ENCODE measurements around the gene C12orf56.
"Not testable (repeated sequence)": the region's sequence is repeated elsewhere in the genome, so short reads cannot be mapped to it uniquely, and the experiment has no call there.

C12orf56 gene

GRCh38 chr12:64387197-64387816, 3.3 kb downstream of the C12orf56 start:
- no peak for DNase-seq (ENCODE audit: low read depth, low spot score)
- Histone ChIP-seq H3K27ac (ENCODE audit: low read length) (no peak overlapping the region), H3K4me1 (ENCODE audit: control insufficient read depth, insufficient read depth, low read length) (no peaks in the 10 kb centered on the region), H3K27me3 (ENCODE audit: control insufficient read depth, insufficient read depth, low read length) (no peaks in the 10 kb centered on the region), H3K36me3 (ENCODE audit: control insufficient read depth, insufficient read depth, low read length) (no peaks in the 10 kb centered on the region; the same call in 1 of the 2 replicates), H3K9me3 (ENCODE audit: control insufficient read depth, insufficient read depth, low read length) (no peaks in the 10 kb centered on the region), H3K4me3 (ENCODE audit: low read length) (no peak overlapping the region)
- WGBS (ENCODE audit: insufficient coverage, insufficient read length): no CpG with 5 or more reads among the region's 6 CpGs

- no peaks in the 10 kb centered on the region for H3K27me3 ChIP-seq (ENCODE audit: control insufficient read depth, insufficient read depth, low read length)
- no CpG with 5 or more reads among the region's 2 CpGs for WGBS (ENCODE audit: insufficient coverage, insufficient read length)
- no peaks in the 10 kb centered on the region; the same call in 1 of the 2 replicates for H3K36me3 ChIP-seq (ENCODE audit: control insufficient read depth, insufficient read depth, low read length)
- H3K4me3 ChIP-seq (ENCODE audit: low read length): no peak overlapping the region
- DNase-seq (ENCODE audit: low read depth, low spot score): no peak
- no peaks in the 10 kb centered on the region for H3K4me1 ChIP-seq (ENCODE audit: control insufficient read depth, insufficient read depth, low read length)
- H3K27ac ChIP-seq (ENCODE audit: low read length): no peak overlapping the region
- no peaks in the 10 kb centered on the region for H3K9me3 ChIP-seq (ENCODE audit: control insufficient read depth, insufficient read depth, low read length)
Observed at GRCh38 chr12:64385468-64385867, 5.1 kb downstream of the C12orf56 start.

GRCh38 chr12:64385019-64385418, 5.5 kb downstream of the C12orf56 start:
- Histone ChIP-seq H3K9me3 (ENCODE audit: control insufficient read depth, insufficient read depth, low read length) (no peaks in the 10 kb centered on the region), H3K27ac (ENCODE audit: low read length) (no peak overlapping the region), H3K4me3 (ENCODE audit: low read length) (no peak overlapping the region), H3K4me1 (ENCODE audit: control insufficient read depth, insufficient read depth, low read length) (no peaks in the 10 kb centered on the region), H3K36me3 (ENCODE audit: control insufficient read depth, insufficient read depth, low read length) (no peaks in the 10 kb centered on the region; the same call in 1 of the 2 replicates), H3K27me3 (ENCODE audit: control insufficient read depth, insufficient read depth, low read length) (no peaks in the 10 kb centered on the region)
- DNase-seq (ENCODE audit: low read depth, low spot score): no peak
- WGBS (ENCODE audit: insufficient coverage, insufficient read length): no CpG with 5 or more reads among the region's 3 CpGs

GRCh38 chr12:64383675-64384074, 6.9 kb downstream of the C12orf56 start:
- Histone ChIP-seq H3K27me3 (ENCODE audit: control insufficient read depth, insufficient read depth, low read length) (no peaks in the 10 kb centered on the region), H3K27ac (ENCODE audit: low read length) (no peak overlapping the region), H3K4me3 (ENCODE audit: low read length) (no peak overlapping the region), H3K9me3 (ENCODE audit: control insufficient read depth, insufficient read depth, low read length) (no peaks in the 10 kb centered on the region), H3K36me3 (ENCODE audit: control insufficient read depth, insufficient read depth, low read length) (no peaks in the 10 kb centered on the region; the same call in 1 of the 2 replicates), H3K4me1 (ENCODE audit: control insufficient read depth, insufficient read depth, low read length) (no peaks in the 10 kb centered on the region)
- DNase-seq (ENCODE audit: low read depth, low spot score): no peak
- WGBS (ENCODE audit: insufficient coverage, insufficient read length): no CpG with 5 or more reads among the region's 1 CpG

GRCh38 chr12:64362721-64363305, 27.7 kb downstream of the C12orf56 start:
- H3K27ac ChIP-seq (ENCODE audit: low read length): no peak overlapping the region
- H3K9me3 ChIP-seq (ENCODE audit: control insufficient read depth, insufficient read depth, low read length): no peaks in the 10 kb centered on the region
- no peaks in the 10 kb centered on the region for H3K36me3 ChIP-seq (ENCODE audit: control insufficient read depth, insufficient read depth, low read length)
- H3K4me1 ChIP-seq (ENCODE audit: control insufficient read depth, insufficient read depth, low read length): no peaks in the 10 kb centered on the region
- no peaks in the 10 kb centered on the region for H3K27me3 ChIP-seq (ENCODE audit: control insufficient read depth, insufficient read depth, low read length)
- no CpG with 5 or more reads among the region's 4 CpGs for WGBS (ENCODE audit: insufficient coverage, insufficient read length)
- H3K4me3 ChIP-seq (ENCODE audit: low read length): no peak overlapping the region
- DNase-seq (ENCODE audit: low read depth, low spot score): no peak

- not testable (repeated sequence) for H3K36me3 ChIP-seq (ENCODE audit: control insufficient read depth, insufficient read depth, low read length); H3K4me1 ChIP-seq (ENCODE audit: control insufficient read depth, insufficient read depth, low read length); H3K4me3 ChIP-seq (ENCODE audit: low read length); H3K27me3 ChIP-seq (ENCODE audit: control insufficient read depth, insufficient read depth, low read length); H3K27ac ChIP-seq (ENCODE audit: low read length); H3K9me3 ChIP-seq (ENCODE audit: control insufficient read depth, insufficient read depth, low read length); DNase-seq (ENCODE audit: low read depth, low spot score)
- no CpG with 5 or more reads among the region's 3 CpGs for WGBS (ENCODE audit: insufficient coverage, insufficient read length)
Observed at GRCh38 chr12:64361173-64361572, 29.4 kb downstream of the C12orf56 start.

GRCh38 chr12:64356209-64356608, 34.3 kb downstream of the C12orf56 start:
- not testable (repeated sequence) for H3K27ac ChIP-seq (ENCODE audit: low read length); H3K4me3 ChIP-seq (ENCODE audit: low read length); H3K27me3 ChIP-seq (ENCODE audit: control insufficient read depth, insufficient read depth, low read length); H3K36me3 ChIP-seq (ENCODE audit: control insufficient read depth, insufficient read depth, low read length); H3K9me3 ChIP-seq (ENCODE audit: control insufficient read depth, insufficient read depth, low read length); DNase-seq (ENCODE audit: low read depth, low spot score); H3K4me1 ChIP-seq (ENCODE audit: control insufficient read depth, insufficient read depth, low read length)
- WGBS (ENCODE audit: insufficient coverage, insufficient read length): no CpG with 5 or more reads among the region's 2 CpGs

GRCh38 chr12:64352181-64352580, 38.4 kb downstream of the C12orf56 start:
- peaks cover 2% of the 10 kb centered on the region; the same call in 1 of the 2 replicates for H3K36me3 ChIP-seq (ENCODE audit: control insufficient read depth, insufficient read depth, low read length)
- no peaks in the 10 kb centered on the region; the same call in 1 of the 2 replicates for H3K9me3 ChIP-seq (ENCODE audit: control insufficient read depth, insufficient read depth, low read length)
- no peak for DNase-seq (ENCODE audit: low read depth, low spot score)
- no CpG with 5 or more reads among the region's 4 CpGs for WGBS (ENCODE audit: insufficient coverage, insufficient read length)
- H3K4me3 ChIP-seq (ENCODE audit: low read length): no peak overlapping the region
- H3K4me1 ChIP-seq (ENCODE audit: control insufficient read depth, insufficient read depth, low read length): no peaks in the 10 kb centered on the region
- H3K27me3 ChIP-seq (ENCODE audit: control insufficient read depth, insufficient read depth, low read length): no peaks in the 10 kb centered on the region
- H3K27ac ChIP-seq (ENCODE audit: low read length): no peak overlapping the region

- WGBS (ENCODE audit: insufficient coverage, insufficient read length): no CpG with 5 or more reads among the region's 5 CpGs
- Histone ChIP-seq H3K36me3 (ENCODE audit: control insufficient read depth, insufficient read depth, low read length) (peaks cover 2% of the 10 kb centered on the region; the same call in 1 of the 2 replicates), H3K27me3 (ENCODE audit: control insufficient read depth, insufficient read depth, low read length) (no peaks in the 10 kb centered on the region), H3K9me3 (ENCODE audit: control insufficient read depth, insufficient read depth, low read length) (no peaks in the 10 kb centered on the region; the same call in 1 of the 2 replicates), H3K27ac (ENCODE audit: low read length) (no peak overlapping the region), H3K4me3 (ENCODE audit: low read length) (no peak overlapping the region), H3K4me1 (ENCODE audit: control insufficient read depth, insufficient read depth, low read length) (no peaks in the 10 kb centered on the region)
- no peak for DNase-seq (ENCODE audit: low read depth, low spot score)
Observed at GRCh38 chr12:64351265-64351664, 39.3 kb downstream of the C12orf56 start.

GRCh38 chr12:64347630-64348029, 42.9 kb downstream of the C12orf56 start:
- no peaks in the 10 kb centered on the region; the same call in 1 of the 2 replicates for H3K9me3 ChIP-seq (ENCODE audit: control insufficient read depth, insufficient read depth, low read length)
- no peak overlapping the region for H3K27ac ChIP-seq (ENCODE audit: low read length)
- no peak for DNase-seq (ENCODE audit: low read depth, low spot score)
- H3K36me3 ChIP-seq (ENCODE audit: control insufficient read depth, insufficient read depth, low read length): peaks cover 2% of the 10 kb centered on the region; the same call in 1 of the 2 replicates
- no peaks in the 10 kb centered on the region for H3K27me3 ChIP-seq (ENCODE audit: control insufficient read depth, insufficient read depth, low read length)
- H3K4me1 ChIP-seq (ENCODE audit: control insufficient read depth, insufficient read depth, low read length): no peaks in the 10 kb centered on the region
- H3K4me3 ChIP-seq (ENCODE audit: low read length): no peak overlapping the region
- 100% methylated on average over 1 of the region's 2 CpGs for WGBS (ENCODE audit: insufficient coverage, insufficient read length)

GRCh38 chr12:64344631-64345030, 45.9 kb downstream of the C12orf56 start:
- H3K36me3 ChIP-seq (ENCODE audit: control insufficient read depth, insufficient read depth, low read length); H3K9me3 ChIP-seq (ENCODE audit: control insufficient read depth, insufficient read depth, low read length); H3K27me3 ChIP-seq (ENCODE audit: control insufficient read depth, insufficient read depth, low read length); H3K27ac ChIP-seq (ENCODE audit: low read length); DNase-seq (ENCODE audit: low read depth, low spot score); H3K4me3 ChIP-seq (ENCODE audit: low read length); H3K4me1 ChIP-seq (ENCODE audit: control insufficient read depth, insufficient read depth, low read length): not testable (repeated sequence)
- WGBS (ENCODE audit: insufficient coverage, insufficient read length): no CpG with 5 or more reads among the region's 4 CpGs

All from iPS DF 6.9 (cell line).